Stimulated activated CD4-positive, alpha-beta T cell treated with anti-CD3 and anti-CD28 coated beads, Interleukin-2, amount 100 ng/mL, for 24 hours (primary cell): Measurements from ENCODE around the gene IL4I1.
A peak's percentile ranks its signal among the peaks of the same experiment; 100 is the strongest.
"Not testable (repeated sequence)": the region's sequence is repeated elsewhere in the genome, so short reads cannot be mapped to it uniquely, and the experiment has no call there.

Experiments
- DNase-seq, 2 donors: peaks; one replicate each; pipeline ENCODE4 v3.0.0-alpha.2; 2020

Gene IL4I1, protein sequence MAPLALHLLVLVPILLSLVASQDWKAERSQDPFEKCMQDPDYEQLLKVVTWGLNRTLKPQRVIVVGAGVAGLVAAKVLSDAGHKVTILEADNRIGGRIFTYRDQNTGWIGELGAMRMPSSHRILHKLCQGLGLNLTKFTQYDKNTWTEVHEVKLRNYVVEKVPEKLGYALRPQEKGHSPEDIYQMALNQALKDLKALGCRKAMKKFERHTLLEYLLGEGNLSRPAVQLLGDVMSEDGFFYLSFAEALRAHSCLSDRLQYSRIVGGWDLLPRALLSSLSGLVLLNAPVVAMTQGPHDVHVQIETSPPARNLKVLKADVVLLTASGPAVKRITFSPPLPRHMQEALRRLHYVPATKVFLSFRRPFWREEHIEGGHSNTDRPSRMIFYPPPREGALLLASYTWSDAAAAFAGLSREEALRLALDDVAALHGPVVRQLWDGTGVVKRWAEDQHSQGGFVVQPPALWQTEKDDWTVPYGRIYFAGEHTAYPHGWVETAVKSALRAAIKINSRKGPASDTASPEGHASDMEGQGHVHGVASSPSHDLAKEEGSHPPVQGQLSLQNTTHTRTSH

DNA sequence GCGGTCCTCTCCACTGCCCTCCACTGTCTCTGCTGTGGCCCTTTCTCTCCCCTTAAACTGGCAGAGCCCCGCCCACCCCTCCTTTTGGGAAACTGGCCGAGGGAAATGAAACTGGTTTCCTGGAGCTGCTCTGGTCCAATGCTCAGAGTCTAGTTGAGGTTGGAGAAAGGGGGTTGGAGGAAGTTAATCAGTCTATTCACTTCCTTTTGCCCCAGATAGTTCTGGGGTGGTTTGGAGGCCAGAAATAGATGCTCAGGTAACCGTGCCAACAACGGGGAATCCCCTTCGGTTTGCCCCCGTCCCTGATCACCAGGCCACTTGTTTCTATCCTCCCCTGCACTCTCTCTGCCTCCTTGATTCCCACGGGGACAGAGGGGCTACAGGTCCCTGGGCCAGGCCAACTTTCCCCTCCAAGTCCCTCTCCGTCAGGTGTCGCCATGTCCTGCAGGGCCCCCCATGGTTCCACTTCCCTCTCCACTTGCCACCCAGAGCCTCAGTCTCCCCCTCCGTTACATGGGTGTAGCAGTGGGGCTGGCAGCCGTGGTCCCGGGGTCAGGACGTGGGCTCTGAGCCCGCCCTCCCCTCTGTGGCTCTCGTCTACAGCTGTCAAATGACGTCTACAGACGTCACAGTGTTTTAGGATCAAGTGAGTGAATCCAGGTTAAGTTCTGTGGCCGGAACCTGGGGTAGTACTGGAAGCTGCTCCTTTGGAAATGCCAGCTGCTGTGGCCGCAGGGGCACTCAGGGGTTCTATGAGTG, at the start of gene IL4I1:
Gene IL4I1, minus strand, starts transcription at position 25 of the 759 bp plus-strand sequence. CDS start 727 bp downstream, outside the sequence.
- DNase-seq = peak; percentile 65 to 72

DNA sequence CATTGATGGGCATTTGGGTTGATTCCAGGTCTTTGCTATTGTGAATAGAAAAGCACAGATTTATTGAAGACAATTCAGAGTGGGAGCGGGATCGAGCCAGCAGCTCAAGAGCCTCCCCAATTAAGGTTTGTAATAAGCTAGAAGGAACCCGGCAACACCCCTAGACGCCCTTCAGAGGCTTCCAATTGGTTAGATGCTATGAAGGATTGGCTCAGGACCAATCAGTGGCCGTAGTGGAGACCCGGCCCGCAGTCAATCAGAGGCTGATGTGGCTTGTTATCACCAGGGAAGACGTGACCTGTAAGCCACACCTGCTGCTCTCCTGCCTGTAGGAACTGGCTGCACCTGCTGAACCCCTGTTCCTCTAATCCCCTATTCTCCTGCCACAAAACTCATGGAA, 49.7 kb upstream of the IL4I1 start:
- DNase-seq = no peak

DNA sequence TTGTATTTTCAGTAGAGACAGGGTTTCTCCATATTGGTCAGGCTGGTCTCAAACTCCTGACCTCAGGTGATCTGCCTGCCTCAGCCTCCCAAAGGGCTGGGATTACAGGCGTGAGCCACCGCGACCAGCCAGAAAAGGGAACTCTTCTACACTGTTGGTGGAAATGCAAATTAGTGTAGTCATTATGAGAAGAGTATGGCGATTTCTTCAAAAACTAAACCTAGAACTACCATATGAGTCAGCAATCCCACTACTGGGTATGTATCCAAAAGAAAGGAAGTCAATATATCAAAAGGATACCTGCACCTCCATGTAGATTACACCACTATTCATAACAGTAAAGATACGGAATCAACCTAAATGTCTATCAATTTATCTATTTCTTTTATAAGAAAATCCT, 47.9 kb upstream of the IL4I1 start:
- DNase-seq = not testable (repeated sequence)

DNA sequence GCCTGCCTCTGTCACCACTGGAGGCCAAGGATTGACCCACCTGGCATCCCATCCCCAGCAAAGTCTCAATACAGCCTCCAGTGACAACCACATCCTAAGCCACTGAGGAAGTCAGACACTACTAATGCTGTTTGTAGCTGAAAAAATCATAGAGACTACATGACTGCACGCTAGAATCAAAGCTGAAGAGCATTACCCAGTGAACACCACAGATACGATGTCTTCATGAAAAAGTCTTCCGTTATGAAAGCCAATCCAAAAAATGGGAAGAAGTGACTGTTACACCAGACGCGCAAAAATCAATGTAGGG, 43.8 kb upstream of the IL4I1 start:
- no peak for DNase-seq

DNA sequence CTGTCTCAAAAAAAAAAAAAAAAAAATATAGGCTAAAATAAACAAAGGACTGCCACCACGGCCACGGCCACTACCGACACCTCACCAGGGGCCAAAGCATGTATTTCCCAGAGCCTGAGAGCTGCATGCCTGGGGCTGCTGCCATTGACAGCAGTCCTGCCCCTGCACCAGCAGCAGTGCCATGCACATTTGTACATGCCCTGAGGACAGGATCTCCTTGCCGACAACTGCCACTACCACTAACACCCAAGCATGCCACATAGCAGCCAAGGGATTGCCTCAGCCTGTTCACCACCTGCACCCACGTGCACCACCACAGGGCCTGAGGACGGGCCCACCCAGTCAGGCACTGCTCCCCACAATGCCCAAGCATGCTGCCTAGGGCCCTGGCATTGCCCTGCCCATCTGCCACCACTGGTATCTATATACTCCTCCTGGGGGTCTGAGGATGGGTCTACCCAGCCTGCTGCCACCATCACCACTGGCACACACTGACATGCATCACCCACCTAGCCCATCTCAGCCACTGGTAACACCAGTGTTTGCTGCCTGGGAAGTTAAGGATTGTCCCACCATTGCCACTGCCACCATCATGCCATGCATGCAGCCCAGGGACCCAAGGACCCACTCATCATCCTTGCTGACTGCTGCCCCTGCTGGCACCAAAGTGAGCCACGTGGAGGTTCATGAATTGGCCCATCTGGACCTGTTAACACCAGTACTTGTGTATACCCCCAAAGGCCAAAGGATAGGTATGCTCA, 43.2 kb upstream of the IL4I1 start:
- DNase-seq = no peak

DNA sequence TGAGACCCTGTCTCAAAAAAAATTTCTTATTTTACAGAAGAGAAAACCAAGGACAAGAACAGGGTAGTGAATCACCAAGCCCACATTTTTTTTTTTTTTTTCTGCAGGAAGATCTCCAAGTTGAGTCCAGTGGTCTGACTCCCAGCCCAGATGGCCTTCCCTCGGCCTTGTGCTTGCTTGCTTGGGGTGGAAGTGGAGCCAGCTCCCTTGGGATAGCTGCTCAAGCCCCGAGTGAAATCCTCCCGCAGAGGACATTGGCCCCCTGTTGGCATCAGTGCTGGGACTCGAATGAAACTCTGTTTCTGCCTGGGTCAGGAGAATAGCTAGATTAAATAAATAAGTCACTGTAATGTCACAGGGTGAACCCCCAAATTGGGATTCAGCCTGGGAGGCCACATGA, 42.0 kb upstream of the IL4I1 start:
- DNase-seq = no peak

DNA sequence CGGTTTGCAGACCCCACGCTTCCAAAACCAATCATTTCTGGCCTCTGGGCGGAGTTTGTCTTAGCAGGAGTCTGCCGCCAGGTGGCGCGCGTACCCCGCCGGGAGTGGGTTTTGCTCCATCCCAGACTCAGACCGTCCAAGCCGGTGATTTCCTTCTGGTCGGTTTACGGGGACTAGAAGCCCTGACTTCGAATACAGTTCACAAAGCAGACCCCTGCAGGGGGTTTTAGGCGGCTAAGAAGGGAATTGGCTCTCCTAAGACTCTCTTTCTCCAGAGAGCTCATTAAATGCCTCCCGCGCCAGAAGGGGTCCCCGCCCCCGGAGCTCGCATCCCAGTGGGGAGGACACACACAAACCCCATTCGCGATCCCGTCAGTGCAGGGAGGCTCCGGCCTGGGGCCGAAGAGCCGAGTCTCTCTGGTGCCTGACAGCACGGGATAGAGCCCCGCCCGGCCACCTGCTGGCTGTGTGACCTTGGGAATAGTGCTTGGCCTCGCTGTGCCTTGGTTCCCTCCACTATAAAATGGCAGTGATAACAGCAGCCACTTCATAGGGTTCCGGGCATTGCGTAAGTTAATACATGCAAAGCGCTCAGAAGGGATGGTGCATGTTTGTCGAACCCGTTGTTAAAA, 41.2 kb upstream of the IL4I1 start:
- peak; percentile 87 to 88 for DNase-seq

DNA sequence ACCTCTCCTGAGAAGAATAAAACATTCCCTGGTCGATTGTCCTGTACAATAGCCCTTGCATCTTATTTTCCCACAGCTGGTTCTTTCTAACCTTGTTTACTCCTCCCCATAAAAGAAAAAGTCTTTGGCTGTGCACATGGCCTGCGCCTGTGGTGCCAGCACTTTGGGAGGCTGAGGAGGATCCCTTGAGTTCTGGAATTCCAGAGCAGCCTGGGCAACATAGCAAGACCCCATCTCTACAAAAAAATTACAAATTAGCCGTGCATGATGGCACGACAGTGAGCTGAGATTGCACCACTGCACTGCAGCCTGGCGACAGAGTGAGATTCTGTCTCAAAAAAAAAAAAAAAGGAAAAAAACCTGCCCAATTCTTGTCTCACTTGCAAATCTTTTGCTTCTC, 39.9 kb upstream of the IL4I1 start:
- DNase-seq = no peak

DNA sequence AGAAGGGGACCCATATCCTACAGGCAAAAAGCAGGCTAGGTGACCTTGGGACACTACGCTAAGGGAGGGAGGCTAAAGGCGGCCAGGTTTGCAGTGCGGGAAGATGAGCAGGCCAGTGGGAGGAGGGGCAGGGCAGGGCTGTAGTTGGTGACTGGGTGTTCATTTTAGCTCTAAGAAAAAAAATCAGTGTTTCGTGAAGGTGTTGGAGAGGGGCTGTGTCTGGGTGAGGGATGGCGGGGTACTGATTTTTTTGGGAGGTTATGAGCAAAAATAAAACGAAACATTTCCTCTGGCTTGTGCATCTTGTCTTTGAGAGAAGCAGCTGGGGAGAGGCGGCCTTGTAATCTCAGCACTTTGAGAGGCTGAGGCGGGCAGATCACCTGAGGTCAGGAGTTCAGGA, 37.0 kb upstream of the IL4I1 start:
- DNase-seq = no peak

DNA sequence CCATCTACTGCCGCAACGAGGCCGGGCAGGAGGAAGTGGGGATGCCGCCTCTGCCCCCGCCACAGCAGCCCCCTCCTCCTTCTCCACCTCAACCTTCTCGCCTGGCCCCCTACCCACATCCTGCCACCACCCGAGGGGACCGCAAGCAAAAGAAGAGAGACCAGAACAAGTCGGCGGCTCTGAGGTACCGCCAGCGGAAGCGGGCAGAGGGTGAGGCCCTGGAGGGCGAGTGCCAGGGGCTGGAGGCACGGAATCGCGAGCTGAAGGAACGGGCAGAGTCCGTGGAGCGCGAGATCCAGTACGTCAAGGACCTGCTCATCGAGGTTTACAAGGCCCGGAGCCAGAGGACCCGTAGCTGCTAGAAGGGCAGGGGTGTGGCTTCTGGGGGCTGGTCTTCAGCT, 36.0 kb upstream of the IL4I1 start:
- DNase-seq = peak in 1 of 2 donors; percentile 42

DNA sequence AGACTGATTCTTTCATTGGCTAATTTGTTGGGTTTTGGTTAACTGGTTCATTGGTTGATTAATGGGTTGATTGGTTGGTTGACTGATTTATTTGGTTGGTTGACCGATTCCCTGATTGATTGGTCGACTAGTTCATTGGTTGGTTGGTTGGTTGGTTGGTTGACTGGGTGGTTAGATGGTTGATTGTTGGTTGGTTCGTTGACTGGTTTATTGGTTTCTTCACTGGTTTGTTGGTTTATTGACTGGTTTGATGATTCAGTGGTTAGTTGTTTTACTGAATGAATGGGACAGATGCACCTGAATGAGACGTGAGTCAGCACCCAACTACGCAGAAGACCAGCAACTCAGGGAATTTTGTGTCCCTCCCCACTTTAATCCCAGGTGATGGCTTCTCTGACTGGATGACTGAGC, 35.4 kb upstream of the IL4I1 start:
- no peak for DNase-seq

DNA sequence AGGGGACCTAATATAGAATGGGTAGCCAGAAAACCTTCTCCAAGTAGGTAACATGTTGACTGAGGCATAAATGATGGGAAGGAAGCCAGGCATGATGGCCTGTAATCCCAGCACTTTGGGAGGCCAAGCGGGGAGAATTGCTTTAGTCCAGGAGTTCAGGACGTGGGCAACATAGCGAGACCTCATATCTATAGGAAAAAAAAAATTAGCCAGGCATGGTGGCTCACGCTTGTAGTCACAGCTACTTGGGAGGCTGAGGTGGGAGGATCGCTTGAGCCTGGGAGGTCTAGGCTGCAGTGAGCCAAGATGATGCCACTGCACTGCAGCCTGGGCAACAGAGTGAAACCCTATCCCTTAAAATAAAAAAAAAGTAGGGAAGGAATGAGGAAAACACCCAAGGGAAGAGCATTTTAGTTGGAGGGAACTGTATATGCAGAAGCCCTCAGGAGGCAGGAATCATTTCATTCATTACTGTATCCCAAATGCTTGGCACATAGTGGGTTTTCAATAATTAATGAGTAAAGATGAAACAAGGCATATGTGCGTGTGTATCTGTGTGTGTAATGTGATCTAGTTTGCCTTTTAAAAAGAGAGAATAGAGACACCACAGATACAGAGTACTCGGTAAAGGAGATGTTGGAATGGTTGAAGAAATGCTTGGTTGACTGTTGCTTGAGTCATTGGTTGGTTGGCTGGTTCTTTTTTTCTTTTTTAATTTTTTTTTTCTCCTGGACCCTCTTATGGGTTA, 34.8 kb upstream of the IL4I1 start:
- DNase-seq = no peak

DNA sequence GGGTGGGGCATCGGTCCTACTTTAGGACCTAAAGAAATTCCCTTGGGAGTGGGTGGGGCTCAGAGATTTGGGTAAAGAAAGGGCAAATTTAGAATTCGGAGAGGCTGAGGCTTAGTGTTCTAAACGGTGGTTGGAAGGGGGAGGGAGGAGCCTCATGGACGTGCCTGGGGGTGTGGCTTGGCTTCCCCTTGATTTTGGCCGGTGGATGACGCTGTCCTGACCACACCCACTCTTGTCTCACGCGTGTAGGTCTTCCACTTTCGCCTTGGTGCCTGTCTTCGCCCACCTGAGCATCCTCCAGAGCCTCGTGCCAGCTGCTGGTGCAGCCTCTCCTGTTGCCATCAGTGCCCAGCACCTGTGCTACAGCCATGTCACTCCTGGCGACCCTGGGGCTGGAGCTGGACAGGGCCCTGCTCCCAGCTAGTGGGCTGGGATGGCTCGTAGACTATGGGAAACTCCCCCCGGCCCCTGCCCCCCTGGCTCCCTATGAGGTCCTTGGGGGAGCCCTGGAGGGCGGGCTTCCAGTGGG, 33.9 kb upstream of the IL4I1 start:
- DNase-seq = no peak

DNA sequence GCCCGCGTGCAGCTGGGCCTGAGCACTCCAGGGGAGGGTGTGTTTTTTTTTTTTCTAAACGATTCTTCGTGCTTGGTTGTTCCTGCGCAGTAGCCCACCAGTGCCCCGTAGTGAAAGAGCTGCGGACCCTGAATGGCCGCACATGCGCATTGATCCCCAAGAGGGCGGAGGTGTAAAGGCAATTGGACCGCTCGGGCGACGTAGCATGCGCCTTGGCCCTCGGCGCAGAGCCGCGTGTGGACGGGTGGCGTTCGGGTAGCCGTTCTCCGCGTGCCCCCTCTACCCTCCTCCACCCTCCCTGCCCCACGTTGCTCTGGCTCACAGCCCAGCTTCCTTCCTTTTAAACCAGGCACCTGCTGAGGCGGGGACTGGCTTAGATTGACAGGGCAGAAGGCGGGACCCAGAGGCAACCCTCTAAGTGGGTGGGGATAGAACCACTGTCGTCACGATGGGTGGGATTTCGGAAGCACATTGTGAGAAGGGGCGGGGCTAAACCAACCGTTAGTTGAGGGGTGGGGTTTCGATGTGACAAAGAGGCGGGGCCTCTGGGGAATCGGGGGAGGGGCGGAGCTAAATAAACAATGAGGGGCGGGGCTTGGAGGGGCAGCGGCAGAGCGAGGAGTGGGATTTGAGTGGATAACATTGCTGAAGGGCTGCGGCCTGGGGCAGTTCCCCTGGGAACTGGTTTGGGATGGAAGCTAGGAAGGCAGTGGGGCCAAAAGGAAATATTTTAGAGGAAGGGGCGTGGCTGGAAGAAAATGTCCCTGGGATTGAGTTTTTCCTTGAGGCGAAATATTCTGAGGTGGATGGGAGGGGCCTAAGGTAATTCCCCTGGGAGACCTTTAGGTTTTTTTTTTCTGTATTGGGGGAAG, 33.2 kb upstream of the IL4I1 start:
- DNase-seq = peak; percentile 91 to 93

DNA sequence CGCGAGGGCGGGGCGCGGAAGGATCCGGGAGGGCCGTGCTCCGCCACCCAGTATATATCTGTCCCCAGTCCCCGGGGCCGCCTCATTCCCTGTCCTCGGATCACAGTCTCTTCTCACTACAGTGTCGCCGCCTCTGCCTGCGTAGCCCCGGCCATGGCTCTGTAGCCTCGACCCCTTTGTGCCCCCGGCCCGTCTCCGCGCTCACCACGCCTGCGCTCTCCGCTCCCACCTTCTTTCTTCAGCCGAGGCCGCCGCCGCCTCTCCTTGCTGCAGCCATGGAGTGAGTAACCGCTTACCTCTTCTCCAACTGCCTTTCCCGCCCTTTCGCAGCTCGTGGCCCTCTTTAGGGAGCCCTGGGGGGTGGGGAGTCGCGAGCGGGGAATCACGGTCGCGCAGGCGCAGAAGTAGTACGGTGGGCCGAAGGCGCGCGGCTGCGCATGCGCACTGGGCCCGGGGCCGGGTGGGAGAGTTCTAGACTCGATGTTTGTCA, 32.5 kb upstream of the IL4I1 start, which contains the start of the genes ATF5 and NUP62:
Gene ATF5, plus strand, starts transcription at position 85 of the 490 bp plus-strand sequence. CDS start 1,646 bp downstream, outside the sequence.
Gene NUP62, minus strand, starts transcription at position 384 of the 490 bp plus-strand sequence. CDS start 19,697 bp downstream, outside the sequence.
- peak; percentile 95 to 96 for DNase-seq

DNA sequence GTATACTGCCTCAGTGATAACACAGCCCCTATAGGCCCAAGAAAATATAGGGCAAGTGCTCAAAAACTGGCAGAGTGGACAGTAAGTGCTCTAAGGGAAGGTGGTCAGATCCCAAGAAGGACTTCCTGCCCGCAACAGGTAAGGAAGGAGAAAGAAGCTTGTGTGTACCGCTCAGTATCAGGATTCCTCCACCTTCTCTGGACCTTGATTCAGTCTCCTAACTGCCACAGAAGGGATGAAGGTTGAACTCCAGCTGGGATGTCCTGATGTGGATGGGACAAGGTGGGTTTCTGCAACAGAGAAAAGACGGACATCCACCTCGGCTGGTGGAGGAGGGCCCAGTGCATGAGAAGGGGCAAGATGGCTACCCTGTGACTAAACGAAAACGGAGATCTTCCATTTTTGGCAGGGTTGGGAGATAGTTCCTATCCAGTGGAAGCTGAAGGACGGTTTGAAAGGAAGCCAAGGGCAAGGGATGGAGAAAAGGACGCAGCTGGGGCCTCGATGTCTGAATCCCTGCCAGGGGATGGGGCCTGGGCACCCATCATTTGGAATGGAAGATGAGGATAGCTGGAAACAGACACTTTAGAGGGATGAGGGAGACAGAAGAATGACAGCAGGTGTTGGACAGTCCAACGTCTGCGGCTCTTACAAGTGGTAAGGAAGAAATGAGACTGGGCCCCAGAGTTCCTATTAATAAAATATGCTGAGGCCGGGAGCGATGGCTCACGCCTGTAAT, 31.0 kb upstream of the IL4I1 start:
- no peak for DNase-seq

DNA sequence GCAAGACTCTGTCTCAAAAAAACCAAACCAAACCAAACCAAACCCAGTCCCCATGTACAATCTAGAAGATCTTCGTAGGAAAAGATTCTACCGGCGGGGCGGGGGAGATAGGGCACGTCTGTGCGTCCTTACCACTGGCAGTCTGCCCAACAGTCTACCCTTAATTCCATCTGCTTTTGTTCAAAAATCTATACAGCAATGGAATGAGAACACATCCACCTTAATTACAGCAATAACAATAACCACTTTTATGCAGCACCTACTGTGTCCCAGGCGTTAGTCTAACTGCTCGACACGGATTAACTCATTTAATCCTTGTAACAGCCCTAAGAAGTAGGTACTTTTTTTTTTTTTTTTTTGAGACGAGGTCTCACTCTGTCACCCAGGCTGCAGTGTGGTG, 29.8 kb upstream of the IL4I1 start:
- DNase-seq = no peak

DNA sequence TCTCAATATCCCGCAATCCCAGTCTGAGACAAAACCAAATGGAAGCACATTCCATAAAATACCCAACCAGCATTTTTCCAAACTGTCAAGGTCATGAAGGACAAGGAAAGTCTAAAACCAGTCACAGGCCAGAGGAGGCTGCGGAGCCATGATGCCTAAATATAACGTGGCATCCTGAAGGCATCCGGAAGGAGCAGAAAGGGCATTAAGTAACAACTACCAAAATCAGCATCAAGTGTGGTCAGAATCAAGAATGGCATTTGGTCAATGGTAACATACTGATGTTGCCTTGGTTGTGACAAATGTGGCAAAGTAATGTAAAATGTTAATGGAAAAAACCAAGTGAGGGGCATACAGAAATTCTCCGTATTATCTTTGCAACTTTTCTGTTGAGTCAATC, 28.8 kb upstream of the IL4I1 start:
- no peak for DNase-seq

DNA sequence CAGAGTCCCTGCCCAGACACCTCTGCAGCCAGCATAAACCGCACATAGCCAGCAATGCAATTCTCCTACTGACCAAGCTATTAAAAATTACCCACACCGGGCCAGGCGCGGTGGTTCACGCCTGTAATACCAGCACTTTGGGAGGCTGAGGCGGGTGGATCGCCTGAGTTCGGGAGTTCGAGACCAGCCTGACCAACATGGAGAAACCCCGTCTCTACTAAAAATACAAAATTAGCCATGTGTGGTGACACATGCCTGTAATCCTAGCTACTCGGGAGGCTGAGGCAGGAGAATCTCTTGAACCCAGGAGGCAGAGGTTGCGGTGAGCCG, 28.2 kb upstream of the IL4I1 start:
- not testable (repeated sequence) for DNase-seq
